NCI-H1694 treated with DMSO at 0.1 percent for 48 hours (cell line): ENCODE measurements around the gene PSEN2.

Experiments used
- DNase-seq: peaks from one replicate; lab custom pipeline; 2025; lab: John Stamatoyannopoulos, UW

The PSEN2 gene

DNA sequence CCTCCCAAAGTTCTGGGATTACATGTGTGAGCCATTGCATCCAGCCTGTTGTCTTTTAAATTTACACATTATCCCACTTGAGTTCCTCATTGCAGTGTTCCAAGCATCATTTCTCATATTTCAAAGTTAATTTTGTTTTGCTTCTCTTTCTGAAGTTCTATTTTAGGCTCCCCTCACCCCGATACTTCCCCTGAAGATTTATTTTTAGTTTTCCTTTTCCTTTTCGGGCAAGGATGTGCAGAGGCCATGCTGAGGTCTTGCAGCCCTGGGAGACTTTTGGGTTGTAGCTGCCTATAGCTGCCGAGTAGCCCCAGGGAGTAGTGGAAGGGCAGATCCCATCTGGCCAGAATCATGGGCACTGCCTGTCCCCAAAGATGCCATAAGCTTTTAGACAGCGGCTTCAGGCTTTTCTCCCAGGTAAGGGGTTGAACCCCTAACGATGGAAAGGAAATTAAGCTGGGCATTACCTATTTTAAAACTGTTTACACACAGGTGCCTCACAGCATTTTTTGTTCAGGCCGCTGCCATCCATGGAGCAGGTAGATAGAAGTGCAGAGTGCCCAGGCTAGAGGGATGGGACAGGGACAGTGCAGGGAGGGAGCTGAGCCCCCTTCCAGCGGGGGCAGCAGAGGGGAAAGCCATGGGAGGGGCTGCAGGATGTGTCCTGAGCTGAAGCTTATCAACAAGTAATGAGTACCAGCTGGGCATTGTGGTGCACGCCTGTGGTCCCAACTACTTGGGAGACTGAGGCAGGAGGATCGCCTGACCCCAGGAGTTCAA is 15.9 kb downstream of the PSEN2 start:
- DNase-seq = no peak

DNA sequence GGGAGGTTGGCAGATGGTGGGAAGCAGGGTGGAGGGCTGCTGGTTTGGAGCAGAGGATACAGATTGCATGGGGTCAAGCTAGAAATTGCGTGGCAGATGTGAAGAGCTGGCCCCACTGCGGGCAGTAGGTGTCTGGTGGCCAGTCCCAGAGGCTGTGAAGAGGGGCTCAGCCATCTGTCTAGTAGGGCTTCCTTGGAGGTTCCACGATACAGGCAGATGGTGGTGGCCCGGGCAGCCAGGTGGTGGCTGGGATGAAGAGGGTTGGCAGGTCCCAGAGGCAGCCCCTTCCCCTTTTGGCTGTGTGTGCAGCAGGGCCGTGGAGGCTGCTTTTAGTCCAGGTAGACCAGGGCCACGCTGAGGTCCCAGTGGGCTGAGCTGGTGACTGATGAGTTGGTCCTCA is 16.6 kb downstream of the PSEN2 start:
- no peak for DNase-seq

DNA sequence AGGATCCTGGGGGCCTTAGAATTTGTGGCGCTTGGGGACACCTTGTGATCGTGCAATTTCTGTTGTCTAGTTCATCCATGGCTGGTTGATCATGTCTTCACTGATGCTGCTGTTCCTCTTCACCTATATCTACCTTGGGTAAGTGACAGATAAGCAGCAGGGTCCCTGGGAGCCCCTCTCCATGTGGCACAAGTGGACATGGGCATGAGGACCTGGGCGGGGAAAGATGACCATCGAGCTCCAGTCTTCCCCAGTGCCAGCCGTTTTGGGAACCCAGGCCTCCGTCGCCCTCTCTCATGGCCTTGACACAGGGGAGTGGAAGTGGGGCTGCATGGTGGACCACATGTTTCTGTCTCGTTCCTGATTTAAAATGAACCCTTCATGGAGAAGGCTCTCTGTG is 17.6 kb downstream of the PSEN2 start:
- no peak for DNase-seq

DNA sequence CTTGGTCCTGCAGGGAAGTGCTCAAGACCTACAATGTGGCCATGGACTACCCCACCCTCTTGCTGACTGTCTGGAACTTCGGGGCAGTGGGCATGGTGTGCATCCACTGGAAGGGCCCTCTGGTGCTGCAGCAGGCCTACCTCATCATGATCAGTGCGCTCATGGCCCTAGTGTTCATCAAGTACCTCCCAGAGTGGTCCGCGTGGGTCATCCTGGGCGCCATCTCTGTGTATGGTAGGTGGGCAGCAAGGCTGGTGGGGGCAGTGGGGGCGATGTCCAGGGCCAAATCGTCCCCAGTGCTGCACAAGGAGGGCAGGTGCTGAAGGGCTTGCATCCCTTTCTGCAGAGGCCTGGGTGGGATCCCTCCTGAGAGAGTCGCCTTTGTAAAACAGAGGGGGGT is 18.4 kb downstream of the PSEN2 start:
- DNase-seq = no peak

DNA sequence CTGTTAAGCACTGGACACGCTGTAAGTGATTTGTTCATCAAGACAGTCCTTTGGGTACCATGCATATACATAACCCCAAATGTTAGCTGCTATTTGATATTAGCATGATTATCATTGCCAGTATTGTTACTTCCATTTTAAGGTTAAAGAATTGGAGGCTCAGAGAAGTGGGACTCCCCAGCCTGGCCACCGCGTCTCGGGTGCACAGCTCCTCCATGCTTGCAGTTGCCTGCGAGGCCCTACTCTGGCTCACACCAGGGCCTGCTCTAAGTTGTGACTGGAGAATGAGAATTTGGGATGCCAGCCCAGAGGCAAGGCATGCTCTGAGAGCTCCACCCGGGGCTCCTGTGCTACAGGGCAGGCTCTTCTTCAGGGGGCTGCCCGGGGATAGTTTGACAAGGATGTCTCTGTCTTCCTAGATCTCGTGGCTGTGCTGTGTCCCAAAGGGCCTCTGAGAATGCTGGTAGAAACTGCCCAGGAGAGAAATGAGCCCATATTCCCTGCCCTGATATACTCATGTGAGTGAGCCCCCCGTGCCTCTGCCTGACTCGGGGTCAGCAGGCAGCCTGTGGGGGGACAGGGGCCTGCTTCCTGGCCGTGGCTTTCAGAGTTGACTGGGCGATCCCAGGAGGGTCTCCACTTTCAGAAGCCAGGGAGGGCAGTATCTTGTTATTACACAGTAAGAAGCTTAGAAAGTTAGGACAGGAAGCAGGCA is 19.4 kb downstream of the PSEN2 start:
- DNase-seq = no peak

DNA sequence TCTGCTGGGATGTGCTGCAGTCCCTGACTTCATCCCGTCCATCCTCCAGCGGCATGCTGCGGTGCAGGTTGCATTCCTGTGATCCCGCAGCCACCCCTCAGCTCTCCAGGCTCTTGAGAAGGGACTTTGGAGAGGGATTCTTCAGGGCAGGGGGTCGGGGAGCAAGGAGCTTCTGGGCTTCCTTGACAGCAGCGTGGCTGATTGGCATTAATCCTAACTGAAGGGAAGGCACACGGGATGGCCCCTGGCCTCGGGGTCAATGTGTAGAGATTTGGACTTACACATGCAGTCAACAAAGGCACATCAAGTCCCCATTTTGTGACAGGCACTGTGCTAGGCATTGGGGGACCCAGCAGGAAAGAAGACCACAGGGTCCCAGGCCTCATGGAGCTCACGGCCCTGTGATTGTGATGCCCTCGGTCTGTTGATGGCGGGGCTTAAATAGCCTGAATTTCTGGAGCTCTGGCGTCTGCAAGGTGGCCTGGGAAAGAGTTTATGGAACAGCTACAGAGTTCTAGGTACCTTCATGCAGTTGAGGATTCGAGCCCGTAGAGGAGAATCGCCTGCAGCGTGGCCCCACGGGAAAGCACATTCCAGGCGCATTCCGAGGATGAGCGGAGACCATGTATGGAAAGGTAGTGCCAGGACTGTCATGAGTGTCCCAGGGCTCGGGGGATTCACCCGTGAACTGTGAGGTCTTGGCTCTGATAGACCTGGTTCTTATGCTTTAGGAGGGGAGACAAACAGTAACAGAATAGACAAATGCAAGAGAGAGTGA is 20.1 kb downstream of the PSEN2 start:
- no peak for DNase-seq

DNA sequence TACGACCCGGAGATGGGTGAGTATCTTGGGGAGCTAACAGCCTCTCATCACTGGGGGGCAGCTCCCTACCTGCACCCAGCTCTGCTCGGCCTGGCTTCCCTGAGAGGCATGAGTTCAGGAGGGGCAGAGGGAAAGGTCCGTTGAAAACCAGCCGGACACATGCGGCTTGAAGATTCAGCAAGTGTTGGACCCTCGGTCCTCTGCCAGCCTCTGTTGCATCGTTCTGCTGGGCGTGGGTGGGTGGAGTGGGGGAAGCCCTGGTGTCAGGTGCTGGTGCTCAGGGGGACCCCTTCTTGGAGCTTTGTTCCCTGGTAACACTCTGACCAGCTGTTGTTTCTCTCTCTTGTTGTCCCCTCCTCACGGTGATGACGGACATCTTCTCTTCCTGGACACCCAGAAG is 20.9 kb downstream of the PSEN2 start:
- no peak for DNase-seq

DNA sequence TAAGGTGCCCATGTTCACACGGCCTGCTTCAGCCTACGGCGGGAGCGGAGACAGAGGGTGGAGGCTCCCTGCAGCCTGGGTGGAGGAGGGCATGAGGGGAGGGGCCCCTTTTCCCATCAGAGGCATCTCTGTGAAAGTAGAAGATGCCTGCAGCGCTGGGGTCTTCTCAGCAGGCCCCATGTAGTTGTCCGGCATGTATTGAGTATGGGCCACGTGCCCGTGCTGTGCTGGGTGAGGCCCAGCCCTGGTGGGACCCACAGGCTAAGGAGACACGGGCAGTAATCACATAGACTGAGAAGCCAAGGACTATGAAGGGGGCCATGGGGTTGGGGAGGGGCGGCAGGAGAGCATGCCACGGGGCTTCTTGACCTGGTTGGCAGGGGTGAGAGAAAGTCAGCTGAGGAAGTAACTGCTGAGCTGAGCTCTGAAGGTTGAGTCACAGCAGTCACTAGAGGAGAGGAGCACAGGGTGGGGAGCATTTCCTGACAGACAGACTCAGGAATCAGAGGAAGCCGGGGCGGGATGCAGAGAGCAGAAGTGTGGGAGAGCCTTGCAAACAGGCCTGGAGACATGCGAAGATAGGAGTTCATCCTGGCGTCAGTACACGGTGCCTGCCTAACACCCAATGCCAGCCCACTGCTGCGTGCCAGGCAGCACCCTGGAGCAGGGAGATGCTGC is 21.6 kb downstream of the PSEN2 start:
- DNase-seq = no peak

DNA sequence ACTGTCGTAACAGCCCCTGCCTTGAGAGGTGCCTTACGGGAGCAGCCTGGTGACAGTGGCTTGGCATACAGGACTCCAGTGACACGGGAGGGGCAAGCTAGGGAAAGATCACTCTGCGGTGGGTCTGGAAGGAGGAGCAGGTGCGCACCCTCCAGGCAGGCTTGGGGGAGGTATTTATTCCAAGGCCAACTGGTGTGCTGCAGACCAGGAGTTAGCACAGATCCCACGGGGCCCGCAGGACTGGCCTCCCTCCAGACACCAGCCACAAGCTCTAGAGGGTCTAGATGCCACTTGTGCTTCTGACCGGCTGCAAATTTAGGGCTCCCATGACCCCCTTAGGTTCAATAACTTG is 22.1 kb downstream of the PSEN2 start:
- DNase-seq = no peak

DNA sequence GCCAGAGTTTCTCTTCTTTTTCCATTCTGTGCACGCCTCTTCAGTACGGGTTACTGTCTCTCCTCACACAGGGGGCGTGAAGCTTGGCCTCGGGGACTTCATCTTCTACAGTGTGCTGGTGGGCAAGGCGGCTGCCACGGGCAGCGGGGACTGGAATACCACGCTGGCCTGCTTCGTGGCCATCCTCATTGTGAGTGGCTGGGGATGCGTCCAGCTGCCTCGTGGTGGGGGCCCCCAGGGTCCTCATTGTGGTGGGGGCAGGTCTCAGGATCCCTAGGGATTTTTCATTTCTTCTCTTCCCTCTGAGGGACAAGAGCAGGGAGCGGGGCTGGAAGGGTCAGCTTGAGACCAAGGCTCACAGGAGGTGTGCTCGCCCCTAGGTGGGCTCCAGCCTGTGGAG is 23.5 kb downstream of the PSEN2 start:
- no peak for DNase-seq

DNA sequence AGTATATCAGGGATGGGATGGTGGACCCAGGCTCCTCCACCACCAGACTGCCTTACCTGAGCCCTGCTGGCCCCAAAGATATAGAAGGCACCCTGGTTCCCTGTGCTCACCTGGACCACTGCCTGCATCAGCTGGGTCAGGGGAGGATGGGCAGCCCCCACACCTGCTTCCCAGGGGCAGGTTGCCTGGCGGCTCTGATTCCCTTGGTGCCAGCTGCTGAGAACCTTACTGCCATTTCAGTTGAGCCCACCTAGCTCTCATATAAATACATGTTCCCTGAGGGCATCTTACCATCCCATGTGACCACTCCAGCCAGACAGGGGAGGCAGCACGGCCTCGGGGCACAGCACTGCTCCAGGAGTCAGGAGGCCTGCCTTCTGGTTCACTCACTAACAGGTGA is 24.4 kb downstream of the PSEN2 start:
- DNase-seq = no peak

DNA sequence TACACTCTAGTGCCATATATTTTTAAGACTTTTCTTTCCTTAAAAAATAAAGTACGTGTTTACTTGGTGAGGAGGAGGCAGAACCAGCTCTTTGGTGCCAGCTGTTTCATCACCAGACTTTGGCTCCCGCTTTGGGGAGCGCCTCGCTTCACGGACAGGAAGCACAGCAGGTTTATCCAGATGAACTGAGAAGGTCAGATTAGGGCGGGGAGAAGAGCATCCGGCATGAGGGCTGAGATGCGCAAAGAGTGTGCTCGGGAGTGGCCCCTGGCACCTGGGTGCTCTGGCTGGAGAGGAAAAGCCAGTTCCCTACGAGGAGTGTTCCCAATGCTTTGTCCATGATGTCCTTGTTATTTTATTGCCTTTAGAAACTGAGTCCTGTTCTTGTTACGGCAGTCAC is 25.2 kb downstream of the PSEN2 start:
- DNase-seq = no peak

DNA sequence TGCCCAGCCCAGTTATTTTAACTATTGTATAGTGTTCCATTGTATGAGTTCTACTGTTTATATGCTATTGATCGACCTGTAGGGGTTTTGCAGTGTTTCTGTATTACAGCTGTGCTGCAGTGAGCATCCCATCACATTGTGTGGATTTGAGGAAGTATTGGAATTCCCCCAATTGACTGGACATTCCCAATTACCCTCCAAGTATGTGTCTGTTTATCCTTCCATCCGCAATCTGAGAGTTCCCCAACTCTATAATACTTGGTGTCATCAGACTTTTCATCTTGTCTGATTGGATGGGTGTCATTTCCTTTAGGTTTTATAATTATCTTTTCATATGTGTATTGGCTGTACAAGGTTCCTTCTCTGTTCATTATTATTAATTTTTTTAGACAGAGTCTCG is 27.8 kb downstream of the PSEN2 start:
- DNase-seq = no peak

DNA sequence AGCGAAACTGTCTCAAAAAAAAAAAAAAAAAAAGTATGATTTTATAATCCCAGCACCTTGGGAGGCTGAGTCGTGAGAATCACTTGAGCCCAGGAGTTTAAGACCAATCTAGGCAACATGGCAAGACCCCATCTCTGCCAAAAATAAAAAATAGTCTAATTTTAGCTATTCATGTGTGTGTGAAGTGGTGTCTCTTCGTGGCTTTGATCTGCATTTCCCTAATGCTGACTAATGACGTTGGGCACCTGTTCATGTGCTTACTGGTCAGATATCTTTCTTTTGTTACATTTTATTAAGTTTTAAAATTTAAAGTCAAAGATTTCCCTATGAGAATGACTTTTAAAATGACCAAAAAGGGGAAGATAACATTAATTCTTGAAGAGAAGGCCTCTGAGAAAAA is 31.0 kb downstream of the PSEN2 start:
- DNase-seq = no peak

DNA sequence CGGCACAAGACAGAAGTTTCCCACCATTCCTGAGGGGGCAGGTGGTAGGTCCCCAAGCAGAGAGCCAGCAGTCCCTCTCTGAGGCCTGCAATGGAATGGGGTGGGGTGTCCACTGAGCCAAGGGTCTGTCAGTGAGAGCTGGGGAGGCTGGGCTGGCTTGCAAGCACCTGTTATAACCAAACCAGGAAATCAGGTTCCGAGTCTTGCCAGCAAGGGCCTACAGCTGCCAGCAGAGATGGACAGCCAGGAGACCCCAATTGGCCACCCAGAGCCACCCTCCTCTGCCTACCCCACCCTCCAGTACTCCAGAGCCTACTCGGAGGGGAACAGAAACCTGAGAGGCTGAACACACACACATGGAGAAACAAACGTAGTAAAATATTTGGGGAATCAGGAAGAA is 32.2 kb downstream of the PSEN2 start:
- no peak for DNase-seq

DNA sequence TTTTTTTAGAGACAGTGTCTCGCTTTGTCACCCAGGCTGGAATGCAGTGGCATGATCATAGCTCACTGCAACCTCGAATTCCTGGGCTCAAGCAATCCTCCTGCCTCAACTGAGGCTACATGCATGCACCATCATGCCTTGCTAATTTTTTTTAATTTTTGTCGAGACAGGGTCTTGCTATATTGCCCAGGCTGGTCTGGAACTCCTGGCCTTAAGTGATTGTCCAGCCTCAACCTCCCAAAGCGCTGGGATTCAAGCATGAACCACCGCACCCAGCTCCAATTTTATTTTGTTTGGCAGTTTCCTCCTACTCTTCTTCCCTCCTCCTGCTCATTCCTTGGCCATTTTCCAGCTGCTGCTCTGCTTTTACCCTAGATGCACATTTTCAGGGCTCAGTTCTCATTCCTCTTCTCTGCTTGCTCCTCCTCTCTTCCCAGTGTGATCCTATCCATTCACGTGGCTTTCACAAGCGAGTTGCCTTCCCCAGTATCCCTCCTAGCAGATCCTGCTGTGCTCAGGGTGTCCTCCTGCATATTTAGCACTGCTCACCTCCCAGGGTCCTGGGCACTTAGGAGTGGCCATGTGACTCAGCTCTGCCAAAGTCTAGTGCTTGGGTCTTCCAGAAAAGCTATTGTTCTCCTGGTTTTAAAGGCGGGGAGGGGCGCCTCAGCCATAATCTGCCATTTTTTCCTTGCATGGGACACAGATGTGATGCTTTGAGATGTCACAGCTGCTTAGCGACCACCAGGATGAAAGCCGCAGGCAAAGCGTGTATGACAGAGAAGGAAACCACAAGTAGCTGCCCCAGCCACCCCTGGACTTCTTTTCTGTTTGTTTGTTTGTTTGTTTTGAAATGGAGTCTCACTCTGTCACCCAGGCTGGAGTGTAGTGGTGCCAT is 33.7 kb downstream of the PSEN2 start:
- no peak for DNase-seq

DNA sequence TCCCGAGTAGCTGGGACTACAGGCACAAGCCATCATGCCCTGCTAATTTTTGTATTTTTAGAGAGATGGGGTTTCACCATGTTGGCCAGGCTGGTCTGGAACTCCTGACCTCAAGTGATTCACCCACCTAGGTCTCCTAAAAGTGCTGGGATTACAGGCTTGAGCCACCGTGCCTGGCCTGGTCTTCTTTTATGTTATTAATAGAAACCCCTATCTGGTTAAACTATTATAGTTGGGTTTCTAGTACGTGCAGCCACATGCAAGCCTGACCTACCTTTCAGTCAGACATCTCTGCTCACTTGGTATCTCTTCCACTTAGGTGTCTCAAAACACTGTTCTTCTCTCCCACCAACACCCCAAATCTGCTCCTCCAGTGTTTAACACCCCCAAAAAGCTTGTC is 34.4 kb downstream of the PSEN2 start:
- DNase-seq = no peak

DNA sequence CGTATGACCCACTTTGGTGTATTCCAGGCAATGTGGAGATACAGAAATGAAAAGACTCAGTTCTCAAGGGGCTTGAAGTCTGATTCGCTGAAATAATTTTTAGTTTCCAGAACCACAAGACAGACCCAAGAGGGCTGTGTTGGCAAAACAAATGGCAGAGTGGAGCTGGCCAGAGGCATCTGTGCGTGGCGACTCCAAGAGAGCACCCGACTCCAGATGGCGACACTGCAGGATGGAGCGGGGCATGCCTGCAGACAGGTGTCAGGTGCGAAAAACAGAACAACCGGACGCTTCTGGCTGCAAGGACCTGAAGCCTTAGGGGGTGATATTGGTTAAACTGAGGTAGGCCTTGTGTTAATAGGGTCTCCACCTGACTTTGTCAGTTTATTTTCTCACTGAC is 38.0 kb downstream of the PSEN2 start:
- no peak for DNase-seq

DNA sequence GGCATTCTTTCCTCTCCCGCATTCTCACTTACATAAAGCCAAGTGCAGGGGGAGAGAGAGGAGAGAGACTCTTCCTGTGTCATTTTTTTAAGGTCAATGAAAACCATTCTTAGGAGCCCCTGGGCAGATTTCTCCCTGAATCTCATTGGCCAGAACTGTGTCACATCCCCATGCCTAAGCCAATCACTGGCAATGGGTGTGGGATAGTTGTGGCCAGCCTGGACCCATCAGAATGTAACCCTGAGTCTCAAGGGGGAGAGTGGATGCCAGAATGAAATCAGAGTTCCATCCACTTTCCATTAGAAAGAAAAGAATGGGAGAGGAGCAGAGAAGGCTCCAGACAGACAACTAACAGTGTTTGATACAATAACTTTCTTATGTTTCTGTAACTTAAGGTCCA is 38.5 kb downstream of the PSEN2 start:
- DNase-seq = no peak

DNA sequence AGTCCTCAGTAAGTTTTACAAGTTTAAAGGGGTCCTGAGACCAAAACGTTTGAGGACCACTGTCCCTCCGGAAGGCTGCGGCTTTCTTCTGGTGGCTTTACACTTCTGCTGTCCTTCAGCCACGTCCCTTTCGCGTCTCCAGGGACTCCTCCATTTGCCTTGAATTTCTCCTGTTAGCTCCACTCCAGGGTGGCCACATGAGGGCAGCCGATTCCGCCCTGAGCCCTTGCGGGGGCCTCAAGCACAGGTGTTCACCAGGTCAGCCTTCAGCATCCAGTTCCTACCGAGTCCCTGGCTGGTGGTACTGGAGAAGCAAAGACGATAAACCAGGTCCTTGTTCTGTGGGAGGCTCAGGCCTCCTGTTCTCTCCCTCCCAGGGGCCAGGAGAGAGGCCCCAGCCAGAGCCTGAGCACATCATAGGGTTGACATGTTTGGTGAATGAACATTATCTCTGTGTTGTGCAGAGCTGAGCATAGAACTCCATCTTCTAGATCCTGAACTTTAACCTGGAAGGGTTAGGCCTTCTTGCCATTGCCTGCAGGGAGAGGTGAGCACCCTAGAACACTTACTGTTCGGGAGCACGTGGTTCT is 42.3 kb downstream of the PSEN2 start:
- DNase-seq = no peak

DNA sequence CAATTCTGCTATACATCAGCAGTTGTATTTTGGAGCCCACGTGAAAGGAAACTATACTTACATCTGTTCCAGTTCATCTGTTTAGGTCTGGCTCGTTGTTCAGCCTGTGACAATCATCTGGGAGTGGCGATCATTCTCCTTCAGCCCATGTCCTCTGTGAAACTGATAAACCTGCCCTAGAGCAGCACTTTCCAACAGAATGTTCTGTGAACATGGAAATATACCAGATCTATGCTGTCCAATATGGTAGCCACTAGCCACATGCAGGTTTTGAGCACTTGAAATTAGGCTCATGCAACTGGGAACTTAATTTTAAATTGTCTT is 45.2 kb downstream of the PSEN2 start:
- DNase-seq = no peak
